Measurements from ENCODE around the gene BIVM. TPM values are rescaled to one million over a fixed set of nuclear protein-coding genes. Genes with fewer than 3 reads are reported as not detected.
A peak's percentile ranks its signal among the peaks of the same experiment; 100 is the strongest.

The BIVM gene
- total and polyA plus RNA-seq, 9 donors, result 25.2 to 36.7 (median 29.3) TPM

DNA sequence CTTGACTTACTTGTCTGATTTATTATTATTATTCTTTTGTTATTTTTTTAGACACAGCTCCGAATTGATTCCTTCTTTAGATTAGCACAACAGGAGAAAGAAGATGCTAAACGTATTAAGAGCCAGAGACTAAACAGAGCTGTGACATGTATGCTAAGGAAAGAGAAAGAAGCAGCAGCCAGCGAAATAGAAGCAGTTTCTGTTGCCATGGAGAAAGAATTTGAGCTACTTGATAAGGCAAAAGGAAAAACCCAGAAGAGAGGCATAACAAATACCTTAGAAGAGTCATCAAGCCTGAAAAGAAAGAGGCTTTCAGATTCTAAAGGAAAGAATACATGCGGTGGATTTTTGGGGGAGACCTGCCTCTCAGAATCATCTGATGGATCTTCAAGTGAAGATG is 76.3 kb downstream of the BIVM start:
- H3K36me3 ChIP-seq (ENCODE audit: control insufficient read depth, insufficient read depth, low read length), result peaks cover 27% of the 10 kb centered on the region
- H3K4me3 ChIP-seq (ENCODE audit: low read length), result no peak overlapping the region
- WGBS (ENCODE audit: insufficient coverage), result 89% methylated on average over 2 of the region's 4 CpGs
- DNase-seq, result no peak
- H3K27me3 ChIP-seq (ENCODE audit: control insufficient read depth, insufficient read depth, low read length), result no peaks in the 10 kb centered on the region
- H3K4me1 ChIP-seq (ENCODE audit: control insufficient read depth, insufficient read depth, low read length), result no peaks in the 10 kb centered on the region
- no peaks in the 10 kb centered on the region for H3K9me3 ChIP-seq (replicated peaks; ENCODE audit: control insufficient read depth, low read depth, low read length)
- no peak overlapping the region for H3K27ac ChIP-seq (ENCODE audit: low read length)

DNA sequence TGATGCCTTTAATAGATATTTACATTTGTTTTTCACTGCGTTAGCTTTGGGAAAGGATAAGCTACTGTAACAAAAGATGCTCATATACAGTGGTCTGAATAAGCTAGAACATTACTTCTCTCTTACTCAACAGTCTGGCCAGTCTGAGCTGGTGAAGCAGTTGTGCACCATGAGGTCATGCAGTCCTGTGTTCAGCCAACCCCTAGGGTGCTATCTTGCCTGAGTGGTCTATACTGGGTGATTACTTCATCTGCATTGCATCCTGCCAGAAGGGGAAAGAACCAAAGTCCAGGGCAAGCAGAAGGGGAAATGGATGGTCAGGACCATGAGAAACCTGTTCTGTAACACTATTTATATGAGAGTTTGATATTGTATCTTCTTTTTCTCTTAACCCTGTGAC is 78.4 kb downstream of the BIVM start:
- H3K4me3 ChIP-seq (ENCODE audit: low read length), result no peak overlapping the region
- H3K36me3 ChIP-seq (ENCODE audit: control insufficient read depth, insufficient read depth, low read length), result peaks cover 20% of the 10 kb centered on the region
- peak; percentile 28 for DNase-seq
- no peaks in the 10 kb centered on the region for H3K9me3 ChIP-seq (replicated peaks; ENCODE audit: control insufficient read depth, low read depth, low read length)
- H3K4me1 ChIP-seq (ENCODE audit: control insufficient read depth, insufficient read depth, low read length), result no peaks in the 10 kb centered on the region
- H3K27me3 ChIP-seq (ENCODE audit: control insufficient read depth, insufficient read depth, low read length), result no peaks in the 10 kb centered on the region
- WGBS (ENCODE audit: insufficient coverage), result no CpG with 5 or more reads among the region's 1 CpG
- no peak overlapping the region for H3K27ac ChIP-seq (ENCODE audit: low read length)

DNA sequence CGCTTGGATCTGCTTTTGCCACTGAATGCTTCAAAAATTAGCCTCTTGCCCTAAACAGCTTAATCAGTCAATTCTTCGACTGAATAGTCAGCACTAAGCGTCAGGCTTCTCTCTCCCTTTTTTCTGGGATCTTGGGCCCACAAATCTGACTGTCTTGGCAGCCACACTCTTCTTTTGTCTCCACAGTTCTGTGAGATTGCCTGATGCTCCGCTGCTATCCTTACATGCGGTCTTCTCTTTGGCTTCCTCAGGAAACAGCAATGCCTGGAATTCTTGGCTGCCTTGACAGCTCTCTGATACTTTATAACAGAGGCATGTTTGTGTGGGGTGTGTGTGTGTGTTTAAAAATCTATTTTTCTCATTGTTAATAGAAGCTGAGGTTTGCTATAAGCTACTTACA is 79.6 kb downstream of the BIVM start:
- peaks cover 14% of the 10 kb centered on the region for H3K36me3 ChIP-seq (ENCODE audit: control insufficient read depth, insufficient read depth, low read length)
- peak; percentile 76 for DNase-seq
- H3K9me3 ChIP-seq (replicated peaks; ENCODE audit: control insufficient read depth, low read depth, low read length), result no peaks in the 10 kb centered on the region
- H3K27me3 ChIP-seq (ENCODE audit: control insufficient read depth, insufficient read depth, low read length), result no peaks in the 10 kb centered on the region
- WGBS (ENCODE audit: insufficient coverage), result 41% methylated on average over 3 of the region's 5 CpGs
- H3K27ac ChIP-seq (ENCODE audit: low read length), result no peak overlapping the region
- H3K4me1 ChIP-seq (ENCODE audit: control insufficient read depth, insufficient read depth, low read length), result no peaks in the 10 kb centered on the region
- no peak overlapping the region for H3K4me3 ChIP-seq (ENCODE audit: low read length)

DNA sequence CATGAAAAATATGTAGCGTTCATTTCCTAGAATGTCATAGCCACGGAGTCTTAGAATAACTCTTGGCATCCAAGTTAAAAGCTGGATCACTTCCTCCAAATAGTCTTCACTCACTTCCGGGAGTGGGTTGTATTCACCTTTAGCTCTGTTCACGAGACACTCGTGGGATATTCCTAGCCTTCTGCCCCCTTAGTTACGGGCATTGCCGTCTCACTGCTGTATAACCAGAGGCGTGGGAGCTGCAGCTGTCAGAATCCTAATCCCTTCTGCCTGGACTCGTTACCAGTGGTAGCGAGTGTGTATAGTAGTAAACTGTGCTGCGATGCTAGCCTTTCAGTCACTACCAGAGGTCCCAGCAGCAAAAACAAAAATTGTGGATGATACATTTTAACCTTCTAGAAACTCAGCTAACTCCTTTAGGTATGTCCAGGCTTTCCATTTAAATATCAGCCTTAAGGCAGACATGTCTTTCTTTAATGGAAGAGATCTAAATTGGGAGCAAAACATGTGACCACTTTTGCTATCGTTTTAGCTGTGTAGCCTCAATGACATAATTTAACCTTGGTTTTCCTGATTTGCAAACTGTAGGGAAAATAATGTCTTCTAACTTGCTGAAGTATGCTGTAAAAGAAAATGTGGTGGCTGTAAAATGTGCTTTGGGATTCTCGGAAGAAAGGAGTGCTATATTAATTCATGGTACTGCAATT is 81.0 kb downstream of the BIVM start:
- H3K4me3 ChIP-seq (ENCODE audit: low read length), result no peak overlapping the region
- WGBS (ENCODE audit: insufficient coverage), result 75% methylated on average over 2 of the region's 13 CpGs

DNA sequence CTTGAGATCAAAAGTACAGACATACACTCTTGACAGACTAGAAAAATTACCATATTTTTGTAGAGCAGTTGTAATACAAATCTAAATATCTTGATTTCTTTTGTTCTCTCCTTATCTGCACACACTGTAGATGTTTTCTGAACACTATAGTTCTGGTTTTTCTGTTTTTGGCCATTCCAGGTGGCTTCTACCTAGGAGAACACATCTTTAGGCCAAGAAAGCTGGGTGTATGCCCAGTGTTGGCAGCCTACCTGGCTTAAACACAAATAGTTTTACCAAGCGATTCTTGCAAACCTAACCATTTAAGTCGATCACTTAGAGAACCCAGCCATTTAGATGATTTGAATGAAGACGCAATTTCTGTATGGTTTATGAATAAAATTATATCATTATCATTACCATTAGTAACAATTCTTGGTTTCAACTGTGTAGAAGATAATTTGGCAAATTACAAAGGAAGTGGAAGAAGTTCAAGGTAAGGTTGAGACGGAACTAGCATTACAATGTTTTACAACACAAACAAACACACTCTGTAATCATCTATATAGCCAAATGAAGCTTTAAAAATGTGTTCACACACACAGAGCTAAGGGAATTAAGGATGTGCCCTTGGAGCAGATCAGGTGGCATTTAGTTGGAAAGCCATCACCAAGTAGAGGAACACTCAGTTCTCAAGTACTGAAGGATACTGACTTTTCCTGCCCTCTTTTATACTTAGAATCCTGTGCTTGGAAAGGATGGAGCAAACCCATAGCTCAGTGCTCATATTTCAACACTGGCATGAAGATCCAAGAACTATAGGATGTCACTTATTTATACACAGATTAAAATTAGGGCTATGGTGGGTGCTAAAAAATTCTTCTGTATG is 83.1 kb downstream of the BIVM start:
- H3K27me3 ChIP-seq (ENCODE audit: control insufficient read depth, insufficient read depth, low read length), result no peaks in the 10 kb centered on the region
- no peaks in the 10 kb centered on the region for H3K4me1 ChIP-seq (ENCODE audit: control insufficient read depth, insufficient read depth, low read length)
- no peaks in the 10 kb centered on the region for H3K9me3 ChIP-seq (replicated peaks; ENCODE audit: control insufficient read depth, low read depth, low read length)
- no peaks in the 10 kb centered on the region for H3K36me3 ChIP-seq (ENCODE audit: control insufficient read depth, insufficient read depth, low read length)
- no peak for DNase-seq
- WGBS (ENCODE audit: insufficient coverage), result no CpG with 5 or more reads among the region's 4 CpGs
- H3K4me3 ChIP-seq (ENCODE audit: low read length), result no peak overlapping the region
- H3K27ac ChIP-seq (ENCODE audit: low read length), result no peak overlapping the region

More for the DNA sequence above, 81.0 kb downstream of the BIVM start:
- H3K27ac ChIP-seq (ENCODE audit: low read length), result peak overlapping the region; percentile 21
- peaks cover 14% of the 10 kb centered on the region for H3K36me3 ChIP-seq (ENCODE audit: control insufficient read depth, insufficient read depth, low read length)
- no peaks in the 10 kb centered on the region for H3K4me1 ChIP-seq (ENCODE audit: control insufficient read depth, insufficient read depth, low read length)
- peak; percentile 69 for DNase-seq
- no peaks in the 10 kb centered on the region for H3K27me3 ChIP-seq (ENCODE audit: control insufficient read depth, insufficient read depth, low read length)
- no peaks in the 10 kb centered on the region for H3K9me3 ChIP-seq (replicated peaks; ENCODE audit: control insufficient read depth, low read depth, low read length)

Other genes with a start within 250 kb of the BIVM start
- gene TPP2, start 202.1 kb upstream of the BIVM start, total RNA-seq, result 56.2 TPM
- gene TPP2, start 202.1 kb upstream of the BIVM start, polyA plus RNA-seq (ENCODE audit: insufficient read depth in 1 of 8, insufficient read length in 8 of 8, low replicate concordance in 1 of 8), result 10 to 100 TPM; 28.6 to 71.5 (median 49.5) TPM
- gene METTL21C, start 104.1 kb upstream of the BIVM start, total RNA-seq, result 35.8 TPM
- gene METTL21C, start 104.1 kb upstream of the BIVM start, polyA plus RNA-seq (ENCODE audit: insufficient read depth in 1 of 8, insufficient read length in 8 of 8, low replicate concordance in 1 of 8), result 10 to 100 TPM; 14.6 to 50.1 (median 21.5) TPM
- gene TEX30, start 25.3 kb upstream of the BIVM start, total RNA-seq, result 11.4 TPM
- 10 to 100 TPM; 12.3 to 16.4 (median 14.3) TPM for gene TEX30, start 25.3 kb upstream of the BIVM start, polyA plus RNA-seq (ENCODE audit: insufficient read depth in 1 of 8, insufficient read length in 8 of 8, low replicate concordance in 1 of 8)
- 23.5 TPM for gene POGLUT2, start 143 bp upstream of the BIVM start, total RNA-seq
- 10 to 100 TPM; 21.0 to 39.6 (median 25.8) TPM for gene POGLUT2, start 143 bp upstream of the BIVM start, polyA plus RNA-seq (ENCODE audit: insufficient read depth in 1 of 8, insufficient read length in 8 of 8, low replicate concordance in 1 of 8)
- gene ERCC5, start 46.9 kb downstream of the BIVM start, total RNA-seq, result 47.4 TPM
- gene ERCC5, start 46.9 kb downstream of the BIVM start, polyA plus RNA-seq (ENCODE audit: insufficient read depth in 1 of 8, insufficient read length in 8 of 8, low replicate concordance in 1 of 8), result 10 to 100 TPM; 34.1 to 42.5 (median 39.1) TPM